Gastroesophageal sphincter (tissue), 4 donors: Measurements from ENCODE around the gene GPR132. TPM values are rescaled to one million over a fixed set of nuclear protein-coding genes. Genes with fewer than 3 reads are reported as not detected.
"Not testable (repeated sequence)": the region's sequence is repeated elsewhere in the genome, so short reads cannot be mapped to it uniquely, and the experiment has no call there.

Experiments used
- ATAC-seq: fragments of 150-250 bp; one replicate; pipeline ENCODE4 v1.9.1; 2016; ENCODE audit warnings: mild to moderate bottlenecking, moderate library complexity
- H3K27ac ChIP-seq, 4 donors: fragments of 200-600 bp; sonication (generic) in 3 of 4; 1 replicate in 3 of 4; 2 replicates in 1 of 4; pipeline ENCODE4 v1.5.1; 2016 to 2019
- H3K27me3 ChIP-seq: fragments of 200-600 bp; sonication (generic); one replicate; pipeline ENCODE4 v1.5.1; 2019
- H3K36me3 ChIP-seq, 2 donors: fragments of 200-600 bp; sonication (generic); one replicate each; pipeline ENCODE4 v1.5.1; 2019; ENCODE audit warnings: control low read depth in 1 of 2
- H3K4me1 ChIP-seq, 3 donors: fragments of 200-600 bp; sonication (generic); 1 replicate in 2 of 3; 2 replicates in 1 of 3; pipeline ENCODE4 v1.5.1; 2016 to 2019; ENCODE audit warnings: control low read depth in 2 of 3
- H3K4me3 ChIP-seq, 2 donors: fragments of 200-600 bp; sonication (generic); one replicate each; pipeline ENCODE4 v1.5.1; 2019; ENCODE audit warnings: mild to moderate bottlenecking in 1 of 2, moderate library complexity in 1 of 2
- H3K9me3 ChIP-seq, 3 donors: fragments of 200-600 bp; sonication (generic); one replicate each; pipeline ENCODE4 v1.5.1; 2017 to 2019; ENCODE audit warnings: control low read depth in 2 of 3
- CTCF ChIP-seq, 4 experiments: fragments of 200-600 bp in 2 of 4; fragments of 450-650 bp in 2 of 4; sonication (generic) in 1 of 4; IDR thresholded peaks; one replicate each; pipeline ENCODE4 v1.5.1; 2017 to 2019; ENCODE audit warnings: antibody characterized with exemption in 4 of 4, mild to moderate bottlenecking in 2 of 4, moderate library complexity in 2 of 4
- EP300 ChIP-seq: sonication (generic); formaldehyde crosslinking; IDR thresholded peaks from one replicate; pipeline ENCODE4 v1.6.1; 2017; ENCODE audit warnings: antibody characterized with exemption, mild to moderate bottlenecking
- POLR2A ChIP-seq, 2 donors: fragments of 450-650 bp; IDR thresholded peaks; one replicate each; pipeline ENCODE4 v1.6.1; 2017; ENCODE audit warnings: antibody characterized with exemption in 2 of 2, mild to moderate bottlenecking in 2 of 2, moderate library complexity in 1 of 2
- POLR2AphosphoS5 ChIP-seq: sonication (generic); formaldehyde crosslinking; IDR thresholded peaks from one replicate; pipeline ENCODE4 v1.6.1; 2017; ENCODE audit warnings: antibody characterized with exemption
- WGBS, 2 donors: methylation state at CpG; one replicate each; pipeline ENCODE4 v1.1.5; 2018; ENCODE audit warnings: low coverage in 1 of 2; 5-methylcytosine and 5-hydroxymethylcytosine counted together
- total RNA-seq, 4 donors: library from RNA; depleted of rRNA; stranded (reverse); fragments of >200 nt; gene quantifications; one replicate each; pipeline ENCODE4 v1.1.0, GENCODE V29; 2016

GPR132 gene
- 1 to 10 TPM; 1.0 to 3.2 (median 2.1) TPM for total RNA-seq

- Histone ChIP-seq H3K36me3 (no peaks in the 10 kb centered on the region), H3K27ac (peak within 1 kb of the TSS in 3 of 4 donors; percentile 1 to 56 (median 47)), H3K9me3 (no peaks in the 10 kb centered on the region), H3K4me3 (peak within 1 kb of the TSS in 1 of 2 donors; percentile 36), H3K27me3 (peaks cover 47% of the 10 kb centered on the region), H3K4me1 (peaks cover 0 to 17% (median 4%) of the 10 kb centered on the region in 3 donors)
- 92% methylated on average over 2 of the region's 22 CpGs; no CpG with 5 or more reads in 1 of the 2 donors for WGBS, 2 donors
- TF ChIP-seq POLR2A (IDR thresholded peaks at IDR 0.05) (peak; percentile 18 to 32), EP300 (no peak)
- ATAC-seq = peak; percentile 45
Measured at GRCh38 chr14:105065280-105066228, at the start of gene GPR132. Gene GPR132 (minus strand): TSS chr14:105065430. CDS start chr14:105055420, 10,010 bp downstream.

- not testable (repeated sequence) for H3K9me3 ChIP-seq, H3K36me3 ChIP-seq, ATAC-seq, H3K27ac ChIP-seq, H3K4me3 ChIP-seq, H3K4me1 ChIP-seq
- WGBS, 2 donors = 58 to 60% methylated on average over 2 to 3 of the region's 8 CpGs
- peaks cover 40% of the 10 kb centered on the region for H3K27me3 ChIP-seq
Measured at GRCh38 chr14:105109243-105109642, 44.0 kb upstream of the GPR132 start.

GRCh38 chr14:105108516-105108864, 43.3 kb upstream of the GPR132 start:
- no peak overlapping the region for H3K4me3 ChIP-seq
- H3K4me1 ChIP-seq = no peaks in the 10 kb centered on the region
- H3K36me3 ChIP-seq = no peaks in the 10 kb centered on the region
- 69 to 78% methylated on average over 7 of the region's 7 CpGs for WGBS, 2 donors
- no peak for ATAC-seq
- no peak overlapping the region for H3K27ac ChIP-seq
- no peaks in the 10 kb centered on the region for H3K9me3 ChIP-seq
- TF ChIP-seq CTCF (IDR thresholded peaks at IDR 0.05) = no peak
- no peak for TF ChIP-seq POLR2AphosphoS5
- no peak for TF ChIP-seq EP300
- no peak for TF ChIP-seq POLR2A (IDR thresholded peaks at IDR 0.05)
- H3K27me3 ChIP-seq = peaks cover 45% of the 10 kb centered on the region

GRCh38 chr14:105107781-105108515, 42.7 kb upstream of the GPR132 start:
- no peaks in the 10 kb centered on the region for H3K9me3 ChIP-seq
- no peaks in the 10 kb centered on the region for H3K36me3 ChIP-seq
- H3K4me3 ChIP-seq = no peak overlapping the region
- H3K4me1 ChIP-seq = no peaks in the 10 kb centered on the region
- 70 to 71% methylated on average over 9 of the region's 9 CpGs for WGBS, 2 donors
- no peak for TF ChIP-seq POLR2A (IDR thresholded peaks at IDR 0.05)
- no peak for TF ChIP-seq POLR2AphosphoS5
- TF ChIP-seq CTCF (IDR thresholded peaks at IDR 0.05) = no peak
- TF ChIP-seq EP300 = no peak
- H3K27me3 ChIP-seq = peaks cover 51% of the 10 kb centered on the region
- ATAC-seq = no peak
- H3K27ac ChIP-seq = no peak overlapping the region

- no peak for ATAC-seq
Measured at GRCh38 chr14:105107351-105107750, 42.1 kb upstream of the GPR132 start.

More at GRCh38 chr14:105107351-105107750, 42.1 kb upstream of the GPR132 start:
- Histone ChIP-seq H3K9me3 (no peaks in the 10 kb centered on the region), H3K36me3 (no peaks in the 10 kb centered on the region), H3K4me3 (no peak overlapping the region), H3K27me3 (peaks cover 55% of the 10 kb centered on the region), H3K4me1 (no peaks in the 10 kb centered on the region), H3K27ac (no peak overlapping the region)
- TF ChIP-seq EP300 = no peak
- no peak for TF ChIP-seq POLR2AphosphoS5
- no peak for TF ChIP-seq POLR2A (IDR thresholded peaks at IDR 0.05)
- no peak for TF ChIP-seq CTCF (IDR thresholded peaks at IDR 0.05)
- WGBS, 2 donors = 85 to 89% methylated on average over 5 to 7 of the region's 7 CpGs
